BLaER1 treated with 17β-estradiol and CSF1 and Interleukin-3, amounts not matched to agents 10 nM and 100 nM (cell line): ENCODE results near the gene MBOAT1.

Experiments used
- H3K27ac ChIP-seq, 11 experiments: shearing (Covaris generic); formaldehyde crosslinking; 2 replicates each; pipeline ENCODE4 v1.8.1; 2022
- H3K27me3 ChIP-seq, 11 experiments: shearing (Covaris generic); formaldehyde crosslinking; 2 replicates each; pipeline ENCODE4 v1.8.1; 2022
- H3K36me3 ChIP-seq, 11 experiments: shearing (Covaris generic); formaldehyde crosslinking; 2 replicates each; pipeline ENCODE4 v1.8.1; 2022
- H3K4me1 ChIP-seq, 10 experiments: shearing (Covaris generic); formaldehyde crosslinking; 2 replicates each; pipeline ENCODE4 v1.8.1; 2022
- H3K4me2 ChIP-seq, 11 experiments: shearing (Covaris generic); formaldehyde crosslinking; 2 replicates each; pipeline ENCODE4 v1.8.1; 2022
- H3K4me3 ChIP-seq, 10 experiments: shearing (Covaris generic); formaldehyde crosslinking; 2 replicates each; pipeline ENCODE4 v1.8.1; 2022
- H3K9ac ChIP-seq, 11 experiments: shearing (Covaris generic); formaldehyde crosslinking; 2 replicates each; pipeline ENCODE4 v1.8.1; 2022
- H3K9me3 ChIP-seq, 11 experiments: shearing (Covaris generic); formaldehyde crosslinking; replicated peaks in 1 of 11; 2 replicates each; pipeline ENCODE4 v1.8.1; 2022
- H4K20me1 ChIP-seq, 11 experiments: shearing (Covaris generic); formaldehyde crosslinking; 2 replicates each; pipeline ENCODE4 v1.8.1; 2022
- Cebpa-rat ChIP-seq, 11 experiments: shearing (Covaris generic); IDR thresholded peaks; 2 replicates each; pipeline ENCODE4 v1.8.1; 2022

The MBOAT1 gene

DNA sequence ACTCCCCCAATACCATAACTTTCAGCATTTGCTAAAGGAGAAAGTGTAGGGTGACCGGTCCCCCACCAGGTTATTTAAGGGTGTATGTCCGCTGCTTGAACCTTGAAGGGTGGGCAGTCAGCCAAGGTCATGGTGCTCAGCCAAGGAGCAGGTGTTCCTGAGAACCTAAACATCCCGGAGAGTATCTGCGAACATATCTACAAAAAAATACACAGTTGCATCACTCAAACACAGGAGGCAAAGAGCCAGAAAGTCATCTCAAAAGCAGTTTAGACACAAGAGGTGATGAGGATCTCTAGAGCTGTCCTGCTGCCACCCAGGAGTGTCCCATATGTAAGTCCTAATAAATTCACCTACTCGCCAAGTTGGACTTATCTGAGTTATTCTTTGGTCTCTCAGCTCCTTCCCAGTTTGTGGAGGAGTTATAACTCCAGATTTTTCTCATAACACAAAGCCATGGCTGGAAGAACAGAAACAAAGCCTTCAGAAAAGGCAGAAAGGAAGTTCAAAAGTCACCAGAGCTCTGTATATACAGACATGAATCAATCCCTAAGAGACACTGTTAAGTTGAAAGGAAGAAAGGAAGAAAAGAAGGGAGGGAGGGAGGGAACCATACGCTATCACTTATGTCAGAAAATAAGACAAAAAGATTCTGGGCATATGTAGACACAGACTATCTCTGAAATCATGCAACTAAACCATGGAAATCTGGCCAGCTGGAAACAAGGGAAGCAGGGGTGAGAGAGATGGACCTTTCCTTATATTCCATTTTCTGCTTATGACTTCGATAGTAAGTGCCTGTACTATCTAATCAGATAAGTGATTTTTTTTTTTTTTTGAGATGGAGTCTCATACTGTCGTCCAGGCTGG, 11.3 kb downstream of the MBOAT1 start:
- Histone ChIP-seq H3K4me2 (peak overlapping the region; percentile 34 to 75 (median 52); a peak in 20 of 22 replicates), H3K9me3 (no peaks in the 10 kb centered on the region), H4K20me1 (no peaks in the 10 kb centered on the region), H3K4me1 (peaks cover 9 to 60% (median 37%) of the 10 kb centered on the region in 10 experiments; a peak in 19 of 20 replicates), H3K27me3 (no peaks in the 10 kb centered on the region), H3K36me3 (peaks cover 0 to 9% (median 0%) of the 10 kb centered on the region in 11 experiments; a peak in 3 of 22 replicates), H3K27ac (peak overlapping the region in 9 of 11 experiments; percentile 48 to 74 (median 56); a peak in 15 of 22 replicates), H3K9ac (peak overlapping the region in 3 of 11 experiments; percentile 29 to 58 (median 42); a peak in 3 of 22 replicates), H3K4me3 (no peak overlapping the region)
- no peak for TF ChIP-seq Cebpa-rat (IDR thresholded peaks at IDR 0.05)

DNA sequence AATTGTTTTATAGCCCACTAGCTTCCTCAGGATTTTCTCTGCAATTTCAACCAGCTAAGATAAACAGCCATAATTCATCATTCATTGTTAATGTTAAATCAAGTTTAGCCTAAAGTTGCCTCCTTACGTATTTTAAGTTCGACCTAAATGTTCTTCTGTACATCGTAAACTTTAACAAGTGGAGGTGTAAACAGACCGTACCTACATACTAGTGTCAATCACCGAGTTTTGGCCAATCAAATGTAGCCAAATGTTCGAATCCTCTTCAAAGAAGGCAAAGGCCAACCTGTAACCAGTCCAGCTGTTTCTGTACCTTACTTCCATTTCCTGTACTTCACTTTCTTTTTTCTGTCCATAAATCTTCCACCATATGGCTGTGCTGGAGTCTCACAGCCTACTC, 13.5 kb downstream of the MBOAT1 start:
- Histone ChIP-seq H3K4me2 (no peak overlapping the region), H3K27me3 (no peaks in the 10 kb centered on the region), H3K4me3 (no peak overlapping the region), H3K9ac (no peak overlapping the region), H3K36me3 (peaks cover 0 to 9% (median 0%) of the 10 kb centered on the region in 11 experiments; a peak in 4 of 22 replicates), H3K27ac (no peak overlapping the region), H3K4me1 (peaks cover 9 to 44% (median 22%) of the 10 kb centered on the region in 10 experiments; a peak in 18 of 20 replicates), H4K20me1 (no peaks in the 10 kb centered on the region), H3K9me3 (no peaks in the 10 kb centered on the region)
- TF ChIP-seq Cebpa-rat (IDR thresholded peaks at IDR 0.05), result no peak

DNA sequence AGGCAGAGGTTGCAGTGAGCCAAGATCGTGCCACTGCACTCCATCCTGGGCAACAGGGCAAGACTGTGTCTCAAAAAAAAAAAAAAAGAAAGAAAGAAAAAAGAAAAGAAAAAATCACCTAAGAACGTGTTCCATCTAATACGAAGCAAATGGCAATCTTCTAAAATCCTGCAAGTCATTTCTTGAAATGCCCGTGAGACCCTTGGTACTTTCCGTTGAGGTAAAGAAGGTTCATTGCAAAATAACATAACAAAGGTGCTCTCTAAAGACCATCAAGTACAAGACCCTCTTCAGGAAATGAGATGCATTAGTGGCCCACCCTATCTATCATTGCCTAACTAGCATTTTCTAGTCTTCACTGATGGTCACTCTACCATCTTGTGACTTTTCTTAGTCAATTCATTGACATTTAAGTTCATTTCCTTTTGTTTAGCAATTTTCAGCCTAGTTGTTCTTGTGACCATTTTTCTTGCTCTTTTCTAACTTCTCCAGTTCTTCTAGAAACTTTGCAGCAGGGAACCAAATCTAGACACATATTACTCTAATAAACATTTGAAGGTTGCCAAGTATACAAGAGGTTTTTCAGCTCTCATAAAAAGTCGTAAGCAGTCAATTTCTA, 14.0 kb downstream of the MBOAT1 start:
- Histone ChIP-seq H3K36me3 (peaks cover 0 to 9% (median 0%) of the 10 kb centered on the region in 11 experiments; a peak in 4 of 22 replicates), H3K4me2 (no peak overlapping the region), H4K20me1 (no peaks in the 10 kb centered on the region), H3K9me3 (no peaks in the 10 kb centered on the region), H3K9ac (no peak overlapping the region), H3K27me3 (no peaks in the 10 kb centered on the region), H3K4me1 (peaks cover 9 to 44% (median 22%) of the 10 kb centered on the region in 10 experiments; a peak in 18 of 20 replicates), H3K27ac (no peak overlapping the region), H3K4me3 (no peak overlapping the region)
- no peak for TF ChIP-seq Cebpa-rat (IDR thresholded peaks at IDR 0.05)

DNA sequence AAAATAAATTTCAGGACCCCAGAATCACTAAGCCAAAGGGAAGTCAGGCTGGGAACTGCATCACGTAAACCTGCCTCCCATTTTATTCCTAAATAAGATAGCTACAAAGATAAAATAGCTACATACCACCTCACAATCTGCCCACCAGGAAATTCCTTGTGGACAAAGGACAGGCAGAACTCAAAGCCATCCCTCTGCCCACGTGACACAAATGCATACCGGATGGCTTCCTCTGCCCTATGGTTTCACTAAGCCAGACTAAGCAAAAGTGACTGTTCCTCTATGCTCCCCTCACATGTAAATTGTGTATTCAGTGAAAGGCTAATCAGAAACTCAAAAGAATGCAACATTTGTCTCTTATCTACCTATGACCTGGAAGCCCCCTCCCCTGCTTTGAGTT, 15.0 kb downstream of the MBOAT1 start:
- Histone ChIP-seq H3K4me2 (peak overlapping the region in 1 of 11 experiments; percentile 31; a peak in 2 of 22 replicates), H3K9me3 (no peaks in the 10 kb centered on the region), H4K20me1 (no peaks in the 10 kb centered on the region), H3K4me1 (peaks cover 9 to 34% (median 16%) of the 10 kb centered on the region in 10 experiments; a peak in 18 of 20 replicates), H3K27ac (no peak overlapping the region), H3K27me3 (no peaks in the 10 kb centered on the region), H3K9ac (no peak overlapping the region), H3K36me3 (peaks cover 0 to 9% (median 0%) of the 10 kb centered on the region in 11 experiments; a peak in 4 of 22 replicates), H3K4me3 (no peak overlapping the region)
- TF ChIP-seq Cebpa-rat (IDR thresholded peaks at IDR 0.05), result no peak

DNA sequence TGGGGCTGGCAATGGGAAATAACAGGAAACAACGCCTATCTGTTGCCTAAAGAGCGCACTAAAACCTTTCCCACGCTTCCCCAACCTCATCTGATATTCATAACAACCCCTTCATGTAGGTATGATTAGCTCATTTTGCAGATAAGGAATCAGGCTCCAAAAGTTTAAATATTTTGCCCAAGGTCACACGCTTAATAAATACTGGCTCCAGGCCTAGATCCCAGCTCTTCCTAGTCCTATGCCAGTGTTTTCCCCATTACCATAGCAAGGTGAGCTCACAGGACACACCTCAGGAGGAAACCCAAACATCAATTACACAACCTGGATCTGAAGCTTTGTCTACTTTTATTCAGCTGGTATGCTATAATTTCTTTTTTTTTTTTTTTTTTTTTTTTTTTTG, 19.6 kb downstream of the MBOAT1 start:
- Histone ChIP-seq H3K27ac (no peak overlapping the region), H4K20me1 (no peaks in the 10 kb centered on the region), H3K27me3 (no peaks in the 10 kb centered on the region), H3K36me3 (peaks cover 0 to 12% (median 0%) of the 10 kb centered on the region in 11 experiments; a peak in 5 of 22 replicates), H3K9ac (no peak overlapping the region), H3K9me3 (peaks cover 14 to 36% (median 25%) of the 10 kb centered on the region in 11 experiments), H3K4me3 (no peak overlapping the region), H3K4me2 (no peak overlapping the region), H3K4me1 (peaks cover 0 to 7% (median 0%) of the 10 kb centered on the region in 10 experiments; a peak in 3 of 20 replicates)
- no peak for TF ChIP-seq Cebpa-rat (IDR thresholded peaks at IDR 0.05)

DNA sequence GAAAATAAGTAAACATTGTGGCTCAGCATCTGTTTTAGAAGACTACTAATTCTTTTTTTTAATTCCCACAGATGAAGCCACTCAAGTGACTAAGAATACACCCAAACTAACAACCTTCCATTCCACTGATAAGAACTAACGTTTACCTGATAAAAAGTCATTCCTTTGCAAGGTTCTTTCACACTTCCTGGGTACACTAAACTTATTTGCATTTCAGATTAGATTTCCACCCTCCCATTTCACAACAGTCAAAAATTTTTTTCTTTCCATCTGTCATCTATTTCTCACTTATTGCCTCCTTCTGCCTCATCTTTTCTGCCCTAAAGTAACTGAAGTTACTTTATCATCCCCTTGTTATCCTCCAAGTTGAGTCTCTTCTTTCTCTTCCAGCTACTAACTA, 20.3 kb downstream of the MBOAT1 start:
- peaks cover 0 to 1% (median 0%) of the 10 kb centered on the region in 10 experiments; a peak in 1 of 20 replicates for H3K4me1 ChIP-seq
- no peak overlapping the region for H3K27ac ChIP-seq
- H3K36me3 ChIP-seq, result peaks cover 0 to 18% (median 0%) of the 10 kb centered on the region in 11 experiments; a peak in 6 of 22 replicates
- no peak overlapping the region for H3K9ac ChIP-seq
- H3K4me3 ChIP-seq, result no peak overlapping the region
- H4K20me1 ChIP-seq, result no peaks in the 10 kb centered on the region
- H3K4me2 ChIP-seq, result no peak overlapping the region
- no peak for TF ChIP-seq Cebpa-rat (IDR thresholded peaks at IDR 0.05)
- no peaks in the 10 kb centered on the region for H3K27me3 ChIP-seq
- peaks cover 14 to 39% (median 27%) of the 10 kb centered on the region in 11 experiments for H3K9me3 ChIP-seq

DNA sequence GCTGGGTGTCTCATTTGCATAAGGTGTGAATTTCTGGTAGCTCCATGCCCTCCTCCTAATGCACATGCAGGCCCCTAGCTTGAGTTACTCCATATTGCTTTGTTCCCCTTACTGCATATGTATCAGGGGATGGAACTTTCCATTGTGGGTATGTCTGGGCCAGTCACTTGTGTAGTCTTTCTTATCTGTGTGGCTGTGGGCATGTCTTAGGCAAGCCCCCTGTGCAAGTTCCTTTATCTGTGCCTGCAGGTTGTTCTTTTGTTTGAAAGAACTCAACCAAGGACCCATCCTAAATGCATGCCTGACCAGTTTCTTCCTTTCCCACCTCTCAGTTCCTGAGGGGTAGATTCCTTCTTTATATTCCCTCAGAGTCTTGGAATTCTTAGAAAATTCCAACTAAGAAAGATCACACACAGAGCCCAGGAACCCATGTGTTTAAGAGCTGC, 23.6 kb downstream of the MBOAT1 start:
- TF ChIP-seq Cebpa-rat (IDR thresholded peaks at IDR 0.05), result no peak
- no peak overlapping the region for H3K9ac ChIP-seq
- H3K4me1 ChIP-seq, result no peaks in the 10 kb centered on the region
- H3K9me3 ChIP-seq, result peaks cover 22 to 56% (median 36%) of the 10 kb centered on the region in 11 experiments
- H3K36me3 ChIP-seq, result peaks cover 0 to 42% (median 7%) of the 10 kb centered on the region in 11 experiments; a peak in 7 of 22 replicates
- no peak overlapping the region for H3K27ac ChIP-seq
- no peak overlapping the region for H3K4me2 ChIP-seq
- H4K20me1 ChIP-seq, result no peaks in the 10 kb centered on the region
- no peak overlapping the region for H3K4me3 ChIP-seq
- no peaks in the 10 kb centered on the region for H3K27me3 ChIP-seq

DNA sequence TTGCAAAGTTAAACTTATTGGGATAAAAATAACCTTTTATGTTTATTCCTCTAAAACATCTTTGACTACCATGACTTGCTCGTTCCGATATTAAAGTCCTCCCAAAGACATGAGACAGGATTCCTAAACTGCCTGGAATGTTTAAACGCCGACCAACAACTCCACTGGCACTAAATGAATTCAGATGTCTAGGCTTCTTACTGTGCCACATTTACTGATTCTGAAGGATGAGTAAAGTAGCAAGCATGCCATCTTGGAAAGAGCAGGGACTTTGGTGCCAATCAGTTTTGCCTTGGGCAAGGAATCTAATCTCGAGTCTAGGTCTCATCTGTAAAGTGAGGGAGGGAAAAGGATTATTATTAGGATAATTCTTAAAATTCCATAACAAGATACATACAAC, 25.3 kb downstream of the MBOAT1 start:
- no peak overlapping the region for H3K4me3 ChIP-seq
- peaks cover 0 to 45% (median 8%) of the 10 kb centered on the region in 11 experiments; a peak in 9 of 22 replicates for H3K36me3 ChIP-seq
- TF ChIP-seq Cebpa-rat (IDR thresholded peaks at IDR 0.05), result no peak
- no peak overlapping the region for H3K4me2 ChIP-seq
- H4K20me1 ChIP-seq, result no peaks in the 10 kb centered on the region
- H3K4me1 ChIP-seq, result no peaks in the 10 kb centered on the region
- no peak overlapping the region for H3K9ac ChIP-seq
- no peak overlapping the region for H3K27ac ChIP-seq
- H3K27me3 ChIP-seq, result no peaks in the 10 kb centered on the region
- peaks cover 22 to 70% (median 44%) of the 10 kb centered on the region in 11 experiments for H3K9me3 ChIP-seq

DNA sequence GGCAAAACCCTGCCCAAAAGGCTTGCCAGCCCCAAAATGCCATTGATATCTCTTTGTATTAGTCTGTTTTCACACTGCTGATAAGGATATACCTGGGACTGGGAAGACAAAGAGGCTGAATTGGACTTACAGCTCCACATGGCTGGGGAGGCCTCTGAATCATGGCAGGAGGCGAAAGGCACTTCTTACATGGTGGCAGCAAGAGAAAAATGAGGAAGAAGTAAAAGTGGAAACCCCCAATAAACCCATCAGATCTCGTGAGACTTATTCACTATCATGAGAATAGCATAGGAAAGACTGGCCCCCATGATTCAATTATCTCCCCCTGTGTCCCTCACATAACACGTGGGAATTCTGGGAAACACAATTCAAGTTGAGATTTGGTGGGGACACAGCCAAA, 28.6 kb downstream of the MBOAT1 start:
- no peaks in the 10 kb centered on the region for H3K27me3 ChIP-seq
- no peak overlapping the region for H3K4me2 ChIP-seq
- TF ChIP-seq Cebpa-rat (IDR thresholded peaks at IDR 0.05), result no peak

More for the DNA sequence above, 28.6 kb downstream of the MBOAT1 start:
- peaks cover 8 to 13% (median 9%) of the 10 kb centered on the region in 10 experiments for H3K4me1 ChIP-seq
- peaks cover 0 to 44% (median 9%) of the 10 kb centered on the region in 11 experiments; a peak in 9 of 22 replicates for H3K36me3 ChIP-seq
- no peak overlapping the region for H3K4me3 ChIP-seq
- no peak overlapping the region for H3K27ac ChIP-seq
- no peak overlapping the region for H3K9ac ChIP-seq
- no peaks in the 10 kb centered on the region for H4K20me1 ChIP-seq
- H3K9me3 ChIP-seq, result peaks cover 9 to 46% (median 28%) of the 10 kb centered on the region in 11 experiments
